ENCODE results near the gene UPK3A.

Gene UPK3A

DNA sequence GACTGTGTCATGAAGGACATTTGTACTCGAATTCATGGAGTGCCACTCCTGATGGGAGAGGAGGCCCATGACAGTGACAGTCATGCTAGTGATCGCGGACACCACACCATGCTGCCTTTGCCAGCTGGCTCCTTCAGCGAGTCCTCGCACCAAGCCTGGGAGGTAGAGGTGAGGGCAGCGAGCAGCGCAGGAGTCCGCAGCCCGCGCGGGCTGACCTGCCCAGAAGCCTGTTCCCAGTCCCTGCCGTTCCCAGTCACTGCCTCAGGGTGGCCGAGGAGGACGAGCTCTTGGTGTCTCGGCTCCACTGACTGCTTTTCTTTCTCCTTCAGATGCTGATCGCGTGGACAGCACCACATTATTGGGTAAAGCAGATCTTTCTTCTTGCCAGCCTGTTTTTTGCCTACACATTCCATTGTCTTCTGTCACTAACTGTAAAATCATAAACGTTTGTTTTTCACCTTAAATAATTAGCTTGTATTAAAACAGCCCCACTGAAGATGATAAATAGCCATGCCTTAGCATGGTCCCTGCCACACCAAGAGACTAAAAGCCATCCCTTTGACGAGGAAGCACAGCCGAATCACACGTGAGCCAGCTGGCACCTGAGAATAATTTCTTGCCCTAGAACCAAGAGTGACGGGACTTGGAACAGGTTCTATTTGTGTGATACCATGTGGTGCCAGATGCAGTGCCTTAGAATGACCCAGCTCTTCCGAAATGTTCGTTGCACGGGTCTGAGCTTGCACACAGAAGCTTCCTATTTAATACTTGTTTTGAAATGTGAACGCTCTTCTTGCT, 50.5 kb downstream of the UPK3A start:
- TF ChIP-seq CTCF (IDR thresholded peaks at IDR 0.05; ENCODE audit: insufficient read depth, low read length, missing control alignments), result peak; percentile 4
- POLR2A ChIA-PET, result no interaction called here
- no peak for DNase-seq (ENCODE audit: low read depth, low spot score)
- no peak overlapping the region for H3K4me3 ChIP-seq (ENCODE audit: low read depth, low read length)
- CTCF ChIA-PET, result interaction anchor here (1.2 to 1.3 kb wide), 3 partner anchors 10 to 233 kb away, joined by 3 to 4 read pairs (median 3); no protein-coding TSS in a partner anchor

- ChIA-PET CTCF (interaction anchor here (1.2 to 1.3 kb wide), 3 partner anchors 19 to 234 kb away, joined by 3 read pairs; no protein-coding TSS in a partner anchor), POLR2A (no interaction called here)
- no peak for TF ChIP-seq CTCF (IDR thresholded peaks at IDR 0.05; ENCODE audit: insufficient read depth, low read length, missing control alignments)
- DNase-seq (ENCODE audit: low read depth, low spot score), result no peak
- no peak overlapping the region for H3K4me3 ChIP-seq (ENCODE audit: low read depth, low read length)
Measured at GRCh38 chr22:45335854-45336522, 51.2 kb downstream of the UPK3A start.

DNA sequence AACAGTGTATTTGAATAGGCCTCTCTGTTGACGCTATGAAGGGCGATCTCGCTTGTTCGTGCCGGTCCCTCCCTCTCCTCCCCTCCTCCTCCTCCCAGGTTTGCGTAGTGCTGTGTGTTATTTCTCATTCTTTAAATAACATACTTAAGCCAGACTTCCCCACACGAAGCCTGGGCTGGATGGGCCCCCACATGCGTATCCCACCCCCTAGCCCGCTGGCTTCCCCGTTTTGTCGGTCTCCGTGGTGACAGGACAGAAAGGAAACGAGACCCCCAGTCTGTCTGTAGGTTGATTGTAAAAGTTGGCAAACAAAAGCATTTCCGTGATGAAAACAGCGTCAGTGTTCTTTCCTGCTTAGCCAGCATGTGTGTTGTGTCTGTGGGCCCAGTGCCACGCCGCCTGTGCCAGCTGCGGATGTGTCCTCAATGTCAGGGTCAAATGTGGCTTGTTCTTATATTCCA, 52.3 kb downstream of the UPK3A start:
- ChIA-PET CTCF (interaction anchor here (1.3 kb wide), 1 partner anchor 32 kb away, joined by 3 read pairs; no protein-coding TSS in a partner anchor), POLR2A (no interaction called here)
- no peak for TF ChIP-seq CTCF (IDR thresholded peaks at IDR 0.05; ENCODE audit: insufficient read depth, low read length, missing control alignments)
- no peak for DNase-seq (ENCODE audit: low read depth, low spot score)
- no peak overlapping the region for H3K4me3 ChIP-seq (ENCODE audit: low read depth, low read length)

GRCh38 chr22:45337536-45337935, 52.8 kb downstream of the UPK3A start:
- no peak for TF ChIP-seq CTCF (IDR thresholded peaks at IDR 0.05; ENCODE audit: insufficient read depth, low read length, missing control alignments)
- POLR2A ChIA-PET, result no interaction called here

GRCh38 chr22:45338795-45339194, 54.0 kb downstream of the UPK3A start:
- ChIA-PET CTCF (no interaction called here), POLR2A (no interaction called here)
- DNase-seq (ENCODE audit: low read depth, low spot score), result no peak
- no peak overlapping the region for H3K4me3 ChIP-seq (ENCODE audit: low read depth, low read length)
- no peak for TF ChIP-seq CTCF (IDR thresholded peaks at IDR 0.05; ENCODE audit: insufficient read depth, low read length, missing control alignments)

More at GRCh38 chr22:45337536-45337935, 52.8 kb downstream of the UPK3A start:
- H3K4me3 ChIP-seq (ENCODE audit: low read depth, low read length), result no peak overlapping the region
- no peak for DNase-seq (ENCODE audit: low read depth, low spot score)
- CTCF ChIA-PET, result no interaction called here

- DNase-seq (ENCODE audit: low read depth, low spot score), result no peak
- CTCF ChIA-PET, result no interaction called here
- no peak for TF ChIP-seq CTCF (IDR thresholded peaks at IDR 0.05; ENCODE audit: insufficient read depth, low read length, missing control alignments)
- H3K4me3 ChIP-seq (ENCODE audit: low read depth, low read length), result no peak overlapping the region
- POLR2A ChIA-PET, result no interaction called here
Measured at GRCh38 chr22:45340323-45340722, 55.6 kb downstream of the UPK3A start.

All from AG04449 (cell line).